Stomach (tissue), 4 donors: ENCODE measurements around the gene STON2.

ENCODE experiments used
- CTCF ChIP-seq, 7 experiments: fragments of 450-650 bp in 4 of 7; fragments of 200-600 bp in 3 of 7; sonication (generic) in 3 of 7; IDR thresholded peaks; one replicate each; pipeline ENCODE4 v1.5.1; 2016 to 2019; ENCODE audit warnings: antibody characterized with exemption in 7 of 7, control low read depth in 2 of 7, mild to moderate bottlenecking in 1 of 7
- POLR2A ChIP-seq, 4 donors: fragments of 450-650 bp; IDR thresholded peaks; one replicate each; pipeline ENCODE4 v1.6.1; 2016; ENCODE audit warnings: antibody characterized with exemption in 4 of 4, control low read depth in 2 of 4, mild to moderate bottlenecking in 1 of 4, moderate library complexity in 1 of 4
- POLR2AphosphoS5 ChIP-seq, 3 donors: sonication (generic); formaldehyde crosslinking; IDR thresholded peaks; one replicate each; pipeline ENCODE4 v1.6.1; 2016; ENCODE audit warnings: antibody characterized with exemption in 3 of 3

GRCh38 chr14:81265636-81266169 is 134.4 kb downstream of the STON2 start:
- TF ChIP-seq POLR2AphosphoS5 (IDR thresholded peaks at IDR 0.05), result no peak
- no peak for TF ChIP-seq CTCF (IDR thresholded peaks at IDR 0.05)
- TF ChIP-seq POLR2A (IDR thresholded peaks at IDR 0.05), result no peak
